Panc1 (cell line): ENCODE results near the gene ABTB2. TPM values are rescaled to one million over a fixed set of nuclear protein-coding genes. Genes with fewer than 3 reads are reported as not detected.
"Not testable (repeated sequence)": the region's sequence is repeated elsewhere in the genome, so short reads cannot be mapped to it uniquely, and the experiment has no call there.

Source experiments
- ATAC-seq: fragments of 200-7000 bp; cut with Tn5 transposase; 2 replicates; pipeline ENCODE4 v1.9.1; 2020; ENCODE audit warnings: mild to moderate bottlenecking, moderate library complexity
- BruUV-seq: library from RNA; stranded (reverse); fragments of 400-500 nt; replicated peaks from 2 replicates; lab custom pipeline; 2021; lab: Mats Ljungman, UMichigan
- CTCF ChIA-PET: fragments of 300-600 bp; sonication (Branson Sonifier 250); formaldehyde crosslinking; loops from one replicate; lab custom pipeline; 2022; ENCODE audit warnings: antibody characterized with exemption; lab: Charles Lee
- POLR2A ChIA-PET: fragments of 300-600 bp; sonication (Branson Sonifier 250); formaldehyde crosslinking; loops from one replicate; lab custom pipeline; 2022; ENCODE audit warnings: antibody characterized with exemption; lab: Charles Lee
- DNase-seq: peaks from one replicate; pipeline ENCODE4 v3.0.0-alpha.2; 2010; ENCODE audit warnings: low read depth, low spot score
- H3K27ac ChIP-seq: 2 replicates; pipeline ENCODE4 v1.5.1; 2011; ENCODE audit warnings: mild to moderate bottlenecking, low read length, inconsistent platforms
- H3K27me3 ChIP-seq: fragments of 200-500 bp; sonication (Bioruptor generic); 2 replicates; pipeline ENCODE4 v1.6.0; 2014; ENCODE audit warnings: low read length, inconsistent platforms; ENCODE audit not compliant: control insufficient read depth, insufficient read depth
- H3K36me3 ChIP-seq: fragments of 200-500 bp; sonication (Bioruptor generic); 2 replicates; pipeline ENCODE4 v1.5.1; 2014; ENCODE audit warnings: inconsistent platforms, mild to moderate bottlenecking, low read length, moderate library complexity; ENCODE audit not compliant: control insufficient read depth, insufficient read depth
- H3K4me1 ChIP-seq: 2 replicates; pipeline ENCODE4 v1.5.1; 2011; ENCODE audit warnings: inconsistent platforms, mild to moderate bottlenecking, low read length, moderate library complexity; ENCODE audit not compliant: control insufficient read depth, insufficient read depth
- H3K4me3 ChIP-seq, 2 experiments: 2 replicates each; pipeline ENCODE4 v1.5.1; 2011 to 2012; ENCODE audit warnings: low read depth in 2 of 2, low read length in 2 of 2, mild to moderate bottlenecking in 2 of 2, inconsistent platforms in 1 of 2, moderate library complexity in 1 of 2
- H3K9me3 ChIP-seq: fragments of 200-500 bp; sonication (Bioruptor generic); 2 replicates; pipeline ENCODE4 v1.5.1; 2014; ENCODE audit warnings: low read depth, mild to moderate bottlenecking, inconsistent platforms, low read length, moderate library complexity; ENCODE audit not compliant: control insufficient read depth, insufficient read depth
- CTCF ChIP-seq: fragments of 450-650 bp; IDR thresholded peaks from 2 replicates; pipeline ENCODE4 v1.5.1; 2017; ENCODE audit warnings: mild to moderate bottlenecking
- POLR2AphosphoS5 ChIP-seq: IDR thresholded peaks from 2 replicates; pipeline ENCODE4 v1.6.1; 2012; ENCODE audit warnings: mild to moderate bottlenecking, low read depth, low read length, moderate library complexity
- REST ChIP-seq, 2 experiments: IDR thresholded peaks; 2 replicates each; pipeline ENCODE4 v1.6.1; 2011 to 2012; ENCODE audit warnings: low read depth in 2 of 2, control low read depth in 1 of 2, low read length in 1 of 2, mild to moderate bottlenecking in 1 of 2, moderate library complexity in 1 of 2; ENCODE audit not compliant: insufficient read depth in 1 of 2
- SIN3A ChIP-seq: IDR thresholded peaks from 2 replicates; pipeline ENCODE4 v1.6.1; 2012; ENCODE audit warnings: low read depth, mild to moderate bottlenecking, low read length, moderate library complexity, borderline replicate concordance; ENCODE audit not compliant: insufficient read depth
- TCF7L2 ChIP-seq: IDR thresholded peaks from 2 replicates; pipeline ENCODE4 v1.6.1; 2011; ENCODE audit warnings: mild to moderate bottlenecking, low read depth, low read length, inconsistent platforms
- in situ Hi-C: cut with HindIII; loops from 2 replicates; pipeline ENCODE4 v1.10.0; 2016; ENCODE audit warnings: low sequenced_read_pairs, low pct_unique_long_range_greater_than_20kb
- intact Hi-C: fragments of 100-400 bp; cut with micrococcal nuclease; formaldehyde crosslinking; loops from one replicate; pipeline ENCODE4 v1.10.0; 2022; ENCODE audit not compliant: unreplicated experiment
- total RNA-seq: library from RNA; stranded (reverse); gene quantifications from one replicate; pipeline ENCODE4 v1.2.1, GENCODE V29; 2021; ENCODE audit not compliant: unreplicated experiment

The ABTB2 gene
- total RNA-seq, 1 experiment from 2014 or later, result 22.7 TPM

GRCh38 chr11:34249439-34249838, 108.4 kb downstream of the ABTB2 start:
- TF ChIP-seq TCF7L2 (no peak), POLR2AphosphoS5 (no peak), CTCF (no peak), SIN3A (no peak), REST (IDR thresholded peaks at IDR 0.05; ENCODE audit: insufficient read depth in 1 of 2, low read depth in 2 of 2, low read length in 1 of 2) (no peak)
- CTCF ChIA-PET, result interaction anchor here (0.8 to 0.9 kb wide), 2 partner anchors 11 to 70 kb away, joined by 3 read pairs; no protein-coding TSS in a partner anchor
- POLR2A ChIA-PET, result no interaction called here
- no peaks in the 10 kb centered on the region for H3K36me3 ChIP-seq
- BruUV-seq, result no TSS peak
- no peak overlapping the region; the same call in none of the 2 replicates for H3K27ac ChIP-seq
- intact Hi-C loops, result no loop called here
- H3K27me3 ChIP-seq, result no peaks in the 10 kb centered on the region
- in situ Hi-C loops, result no loop called here
- no peaks in the 10 kb centered on the region for H3K9me3 ChIP-seq
- H3K4me1 ChIP-seq, result peaks cover 74% of the 10 kb centered on the region
- ATAC-seq (no peak), DNase-seq (no peak)
- H3K4me3 ChIP-seq, result no peak overlapping the region

- CTCF ChIA-PET, H3K9me3 ChIP-seq, H3K4me3 ChIP-seq, H3K36me3 ChIP-seq, ATAC-seq, H3K27me3 ChIP-seq, DNase-seq, in situ Hi-C loops, intact Hi-C loops, POLR2A ChIA-PET, BruUV-seq, H3K27ac ChIP-seq: not testable (repeated sequence)
- H3K4me1 ChIP-seq, result peaks cover 77% of the 10 kb centered on the region
Measured at GRCh38 chr11:34246511-34246910, 111.3 kb downstream of the ABTB2 start.

GRCh38 chr11:34245041-34245440, 112.8 kb downstream of the ABTB2 start:
- DNase-seq (no peak), ATAC-seq (no peak)
- Histone ChIP-seq H3K4me1 (peaks cover 62% of the 10 kb centered on the region), H3K36me3 (no peaks in the 10 kb centered on the region), H3K27ac (peak overlapping the region; percentile 89), H3K4me3 (no peak overlapping the region), H3K9me3 (no peaks in the 10 kb centered on the region), H3K27me3 (no peaks in the 10 kb centered on the region)
- BruUV-seq, result no TSS peak
- TF ChIP-seq CTCF, result no peak
- no peak for TF ChIP-seq POLR2AphosphoS5
- no peak for TF ChIP-seq REST (IDR thresholded peaks at IDR 0.05; ENCODE audit: insufficient read depth in 1 of 2, low read depth in 2 of 2, low read length in 1 of 2)
- TF ChIP-seq SIN3A, result no peak
- no peak for TF ChIP-seq TCF7L2
- in situ Hi-C loops (no loop called here), intact Hi-C loops (no loop called here)
- ChIA-PET POLR2A (no interaction called here), CTCF (no interaction called here)
